Spinal cord (tissue), 10 donors: ENCODE results near the gene PKP1. TPM values are rescaled to one million over a fixed set of nuclear protein-coding genes. Genes with fewer than 3 reads are reported as not detected.

ENCODE experiments used
- DNase-seq, 6 donors: peaks; one replicate each; pipeline versions ENCODE4 v3.0.0 to v3.0.0-alpha.2; 2013 to 2015; ENCODE audit warnings: low spot score in 6 of 6, low read depth in 4 of 6
- H3K27ac ChIP-seq: one replicate; pipeline ENCODE4 v1.5.1; 2013; ENCODE audit warnings: low read depth, low read length, control low read depth
- H3K27me3 ChIP-seq: one replicate; pipeline ENCODE4 v1.6.1; 2013; ENCODE audit warnings: low read length; ENCODE audit not compliant: control insufficient read depth, insufficient read depth
- H3K36me3 ChIP-seq: one replicate; pipeline ENCODE4 v1.6.1; 2013; ENCODE audit warnings: low read length; ENCODE audit not compliant: control insufficient read depth, insufficient read depth
- H3K4me1 ChIP-seq: one replicate; pipeline ENCODE4 v1.6.1; 2013; ENCODE audit warnings: low read length; ENCODE audit not compliant: control insufficient read depth, insufficient read depth
- H3K4me3 ChIP-seq: one replicate; pipeline ENCODE4 v1.5.1; 2013; ENCODE audit warnings: low read depth, low read length, control low read depth
- H3K9me3 ChIP-seq: one replicate; pipeline ENCODE4 v1.6.1; 2013; ENCODE audit warnings: low read length; ENCODE audit not compliant: control insufficient read depth, insufficient read depth
- WGBS: methylation state at CpG from one replicate; pipeline ENCODE4 v1.1.5; 2013; ENCODE audit warnings: missing lambda C conversion rate; ENCODE audit not compliant: insufficient coverage; 5-methylcytosine and 5-hydroxymethylcytosine counted together
- polyA plus RNA-seq, 2 donors: library from polyadenylated mRNA; unstranded; fragments of 120-200 nt; gene quantifications; one replicate each; pipeline ENCODE4 v1.2.1, GENCODE V29; 2013; ENCODE audit not compliant: insufficient read length in 2 of 2
- total RNA-seq, 2 donors: library from RNA; depleted of rRNA in 1 of 2; stranded (reverse); fragments of 120-200 nt in 1 of 2; fragments of >200 nt in 1 of 2; gene quantifications; one replicate each; pipeline versions ENCODE4 v1.2.3 to v1.2.4, GENCODE V29; 2013 to 2014
- donor health status: healthy.

The PKP1 gene
- total and polyA plus RNA-seq, 4 donors, result 0.22 to 1.2 (median 0.99) TPM

DNA sequence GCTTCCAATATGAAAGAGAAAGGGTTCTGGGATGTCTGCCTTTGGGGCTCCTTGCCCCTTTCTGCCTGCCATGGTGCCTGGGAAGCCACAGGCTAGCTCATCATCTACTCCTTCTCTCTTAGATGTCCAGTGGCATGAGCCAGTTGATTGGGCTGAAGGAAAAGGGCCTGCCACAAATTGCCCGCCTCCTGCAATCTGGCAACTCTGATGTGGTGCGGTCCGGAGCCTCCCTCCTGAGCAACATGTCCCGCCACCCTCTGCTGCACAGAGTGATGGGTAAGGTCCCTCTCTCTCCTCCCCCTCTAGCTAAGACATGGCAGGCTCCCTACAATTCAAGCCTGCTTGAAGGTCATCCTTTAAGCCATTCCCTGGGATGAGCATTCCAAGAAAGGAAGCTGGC lies 41.0 kb downstream of the PKP1 start:
- Histone ChIP-seq H3K4me3 (no peak overlapping the region), H3K27me3 (no peaks in the 10 kb centered on the region), H3K27ac (no peak overlapping the region), H3K4me1 (no peaks in the 10 kb centered on the region), H3K36me3 (no peaks in the 10 kb centered on the region), H3K9me3 (no peaks in the 10 kb centered on the region)
- DNase-seq, result no peak
- 92% methylated on average over 4 of the region's 4 CpGs for WGBS

DNA sequence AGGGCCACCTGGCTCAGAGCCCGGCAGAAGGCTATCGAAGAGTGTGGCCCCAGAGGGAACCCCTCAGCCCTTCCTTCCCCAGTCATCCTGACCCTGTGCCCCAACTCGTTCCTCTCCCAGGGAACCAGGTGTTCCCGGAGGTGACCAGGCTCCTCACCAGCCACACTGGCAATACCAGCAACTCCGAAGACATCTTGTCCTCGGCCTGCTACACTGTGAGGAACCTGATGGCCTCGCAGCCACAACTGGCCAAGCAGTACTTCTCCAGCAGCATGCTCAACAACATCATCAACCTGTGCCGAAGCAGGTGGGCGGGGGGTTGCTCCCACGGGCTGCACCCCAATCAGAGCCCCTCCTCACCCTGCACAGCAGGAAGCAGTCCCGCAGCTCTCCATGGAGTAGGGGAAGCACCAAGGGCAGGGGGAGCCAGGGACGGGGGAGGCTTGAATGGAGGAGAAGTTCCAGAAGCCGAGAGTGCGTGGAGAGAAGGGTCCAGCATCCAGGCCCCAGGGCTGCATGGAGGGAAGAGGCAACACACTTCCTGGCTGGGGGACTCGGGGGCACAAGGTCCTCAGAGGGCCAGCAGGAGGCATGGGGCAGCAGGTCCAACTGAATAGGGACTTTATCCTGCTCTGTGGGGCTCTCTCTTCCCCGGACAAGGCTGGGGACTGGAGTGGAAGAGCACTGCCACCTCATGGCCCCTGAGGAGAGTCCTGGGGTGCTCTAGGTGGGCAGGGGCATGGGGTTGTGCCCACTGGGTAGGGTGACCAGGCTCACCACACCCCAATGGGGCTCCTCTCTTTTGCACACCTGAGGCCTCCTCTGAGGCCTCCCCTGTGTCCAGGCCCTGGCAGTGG lies 41.7 kb downstream of the PKP1 start:
- no peaks in the 10 kb centered on the region for H3K27me3 ChIP-seq
- 75% methylated on average over 11 of the region's 16 CpGs for WGBS
- no peaks in the 10 kb centered on the region for H3K9me3 ChIP-seq
- no peak for DNase-seq
- H3K27ac ChIP-seq, result no peak overlapping the region
- no peaks in the 10 kb centered on the region for H3K36me3 ChIP-seq
- no peak overlapping the region for H3K4me3 ChIP-seq
- H3K4me1 ChIP-seq, result no peaks in the 10 kb centered on the region

DNA sequence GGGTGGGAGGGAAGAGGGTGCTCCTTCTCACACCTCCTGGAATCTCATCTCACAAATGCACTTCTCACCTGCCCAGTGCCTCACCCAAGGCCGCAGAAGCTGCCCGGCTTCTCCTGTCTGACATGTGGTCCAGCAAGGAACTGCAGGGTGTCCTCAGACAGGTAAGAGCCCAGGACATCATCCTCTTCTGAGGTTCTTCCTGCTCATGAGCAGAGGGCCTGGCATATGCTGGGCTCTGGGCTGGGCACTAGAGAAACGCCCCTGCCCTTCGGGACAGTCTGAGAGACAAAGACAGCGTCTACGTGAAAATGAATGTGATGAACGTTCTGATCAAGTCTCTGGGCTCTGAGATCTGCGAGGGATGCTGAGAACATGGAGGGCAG lies 42.4 kb downstream of the PKP1 start:
- no peaks in the 10 kb centered on the region for H3K9me3 ChIP-seq
- WGBS, result 91% methylated on average over 8 of the region's 8 CpGs
- DNase-seq, result no peak

DNA sequence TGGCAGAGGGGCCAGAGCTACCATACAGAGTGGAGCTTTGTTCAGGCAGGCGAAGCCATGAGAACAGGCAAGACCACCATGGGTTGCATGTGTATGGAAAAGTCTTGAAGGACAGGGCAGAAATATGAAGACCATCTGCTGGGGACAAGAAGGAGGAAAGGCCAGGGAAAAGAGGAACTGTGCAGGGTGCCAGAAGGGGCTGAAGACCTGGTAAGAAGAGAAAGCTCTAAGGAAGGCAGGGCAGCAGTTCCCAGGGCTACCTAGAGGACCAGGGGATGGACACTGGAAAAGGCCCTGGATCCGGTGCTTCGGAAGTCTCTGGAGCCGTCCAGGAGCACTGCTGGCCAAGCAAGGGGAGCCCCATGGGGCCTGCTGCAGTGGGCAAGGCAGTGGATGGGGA lies 43.4 kb downstream of the PKP1 start:
- no peak overlapping the region for H3K4me3 ChIP-seq
- H3K36me3 ChIP-seq, result no peaks in the 10 kb centered on the region
- 78% methylated on average over 4 of the region's 4 CpGs for WGBS
- no peaks in the 10 kb centered on the region for H3K9me3 ChIP-seq
- H3K4me1 ChIP-seq, result no peaks in the 10 kb centered on the region
- no peak overlapping the region for H3K27ac ChIP-seq
- DNase-seq, result no peak
- no peaks in the 10 kb centered on the region for H3K27me3 ChIP-seq

More for the DNA sequence above, 42.4 kb downstream of the PKP1 start:
- no peaks in the 10 kb centered on the region for H3K27me3 ChIP-seq
- H3K27ac ChIP-seq, result no peak overlapping the region
- no peaks in the 10 kb centered on the region for H3K4me1 ChIP-seq
- no peaks in the 10 kb centered on the region for H3K36me3 ChIP-seq
- no peak overlapping the region for H3K4me3 ChIP-seq

DNA sequence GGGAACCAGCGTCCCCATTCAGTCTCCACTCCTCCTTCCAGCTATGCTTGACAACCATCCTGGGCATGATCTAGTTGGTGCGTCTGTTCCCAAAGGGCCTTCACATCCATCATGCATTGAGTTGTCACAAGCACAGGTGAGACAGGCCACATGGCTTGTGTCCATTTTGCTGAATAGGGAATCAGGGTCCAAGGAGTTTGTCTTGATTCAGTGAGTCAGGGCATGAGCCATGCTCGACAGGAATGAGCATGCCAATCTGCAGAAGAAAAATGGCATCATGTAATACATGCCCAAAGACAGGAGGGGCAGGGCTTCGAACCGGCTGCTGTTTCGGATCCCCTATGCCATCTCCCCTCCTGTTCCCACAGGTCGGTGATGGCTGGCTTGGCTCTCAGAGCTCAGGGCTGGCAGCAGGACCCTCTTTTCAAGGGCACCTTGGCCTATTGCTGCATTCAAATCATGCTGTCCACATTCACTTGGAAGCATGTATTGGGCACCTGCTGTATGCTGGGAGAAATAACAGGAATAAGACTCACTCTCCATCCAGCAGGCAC lies 44.5 kb downstream of the PKP1 start:
- H3K9me3 ChIP-seq, result no peaks in the 10 kb centered on the region
- H3K27ac ChIP-seq, result no peak overlapping the region
- no peak overlapping the region for H3K4me3 ChIP-seq
- no peaks in the 10 kb centered on the region for H3K27me3 ChIP-seq
- WGBS, result 92% methylated on average over 7 of the region's 7 CpGs
- DNase-seq, result no peak
- H3K4me1 ChIP-seq, result no peaks in the 10 kb centered on the region
- H3K36me3 ChIP-seq, result no peaks in the 10 kb centered on the region

DNA sequence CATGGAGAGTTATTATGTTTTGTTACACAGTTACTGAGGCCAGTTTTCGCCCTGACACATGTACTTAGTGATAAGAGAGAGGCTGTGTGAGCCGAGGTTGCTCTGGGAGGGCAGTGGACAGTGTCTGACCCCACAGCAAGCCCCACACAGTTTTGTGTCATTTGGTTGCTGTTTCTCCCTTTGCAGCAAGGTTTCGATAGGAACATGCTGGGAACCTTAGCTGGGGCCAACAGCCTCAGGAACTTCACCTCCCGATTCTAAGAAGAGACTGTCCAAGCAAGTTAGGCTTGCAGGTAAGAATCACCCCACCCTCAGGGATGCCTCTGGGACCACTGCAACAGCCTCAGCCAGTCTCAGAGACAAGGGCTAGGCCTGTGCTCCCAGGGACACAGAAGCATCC lies 45.3 kb downstream of the PKP1 start:
- 84% methylated on average over 4 of the region's 4 CpGs for WGBS
- H3K36me3 ChIP-seq, result no peaks in the 10 kb centered on the region
- H3K4me3 ChIP-seq, result no peak overlapping the region
- no peak for DNase-seq
- no peaks in the 10 kb centered on the region for H3K4me1 ChIP-seq
- H3K9me3 ChIP-seq, result no peaks in the 10 kb centered on the region
- no peaks in the 10 kb centered on the region for H3K27me3 ChIP-seq
- H3K27ac ChIP-seq, result no peak overlapping the region

DNA sequence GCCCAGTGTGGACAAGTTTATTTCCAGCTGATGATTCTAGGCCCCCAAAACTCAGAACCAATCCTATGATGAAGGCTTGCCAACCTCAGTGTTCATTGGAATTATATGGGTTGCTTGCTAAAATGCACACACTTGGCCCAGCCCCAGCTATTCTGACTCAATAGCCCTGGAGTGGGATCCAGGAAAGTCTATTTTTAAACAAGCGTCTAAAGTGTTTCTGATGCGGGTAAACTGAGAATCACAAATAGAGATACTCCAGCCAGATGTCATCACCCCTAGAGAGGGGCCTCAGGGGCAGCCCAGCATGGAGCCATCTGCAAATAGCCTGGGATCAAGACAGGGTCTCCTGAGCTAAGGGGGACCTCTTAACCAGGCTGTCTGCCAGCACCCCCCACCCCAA lies 46.0 kb downstream of the PKP1 start:
- no peak overlapping the region for H3K4me3 ChIP-seq
- no peaks in the 10 kb centered on the region for H3K36me3 ChIP-seq
- no peaks in the 10 kb centered on the region for H3K27me3 ChIP-seq
- H3K27ac ChIP-seq, result no peak overlapping the region
- H3K9me3 ChIP-seq, result no peaks in the 10 kb centered on the region
- 79% methylated on average over 2 of the region's 2 CpGs for WGBS
- no peak for DNase-seq
- H3K4me1 ChIP-seq, result no peaks in the 10 kb centered on the region

DNA sequence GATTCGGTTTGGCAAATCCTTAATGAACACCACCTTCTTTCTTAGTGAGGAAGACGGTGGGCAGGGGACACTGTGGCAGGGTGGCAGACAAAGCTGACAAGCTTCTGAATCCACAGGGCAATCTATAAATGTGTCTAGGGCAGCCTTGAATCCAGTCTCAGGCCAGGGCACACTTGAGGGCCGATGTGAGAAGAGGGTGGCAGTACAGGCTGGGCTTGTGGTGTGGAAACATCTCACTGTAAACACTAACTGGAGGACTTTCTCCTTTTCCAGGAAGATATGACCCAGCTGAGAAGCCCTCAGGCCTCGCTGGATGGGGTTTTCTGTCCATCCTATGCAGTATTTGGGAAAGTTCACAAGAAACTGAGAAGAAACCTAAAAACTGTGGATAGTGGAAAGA lies 46.5 kb downstream of the PKP1 start:
- DNase-seq, result no peak
- Histone ChIP-seq H3K27ac (no peak overlapping the region), H3K4me3 (no peak overlapping the region), H3K27me3 (no peaks in the 10 kb centered on the region), H3K36me3 (no peaks in the 10 kb centered on the region), H3K4me1 (no peaks in the 10 kb centered on the region), H3K9me3 (no peaks in the 10 kb centered on the region)
- 92% methylated on average over 2 of the region's 4 CpGs for WGBS

DNA sequence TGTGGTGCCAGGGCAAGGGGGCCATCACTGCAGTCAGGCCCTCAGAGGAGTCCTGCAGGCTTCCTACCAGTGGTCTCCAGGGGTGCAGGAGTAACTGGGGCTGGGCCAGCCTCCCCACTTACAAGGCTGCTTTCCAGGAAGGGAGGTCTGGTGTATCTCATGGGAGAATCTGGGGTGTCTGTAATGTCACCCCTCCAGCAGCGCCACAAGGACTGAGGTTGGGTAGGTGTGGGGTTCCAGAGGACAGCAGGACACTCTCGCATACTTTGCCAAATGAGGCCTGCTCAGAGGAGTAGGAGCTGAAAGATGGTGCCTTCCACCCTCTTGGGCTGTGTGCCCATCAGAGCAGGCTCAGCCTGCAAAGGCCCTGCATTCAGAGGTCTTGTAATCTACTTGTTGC lies 47.2 kb downstream of the PKP1 start:
- H3K4me1 ChIP-seq, result peaks cover 3% of the 10 kb centered on the region
- no peaks in the 10 kb centered on the region for H3K9me3 ChIP-seq
- H3K4me3 ChIP-seq, result no peak overlapping the region
- 96% methylated on average over 2 of the region's 2 CpGs for WGBS
- no peak overlapping the region for H3K27ac ChIP-seq
- no peaks in the 10 kb centered on the region for H3K27me3 ChIP-seq
- no peak for DNase-seq
- no peaks in the 10 kb centered on the region for H3K36me3 ChIP-seq

DNA sequence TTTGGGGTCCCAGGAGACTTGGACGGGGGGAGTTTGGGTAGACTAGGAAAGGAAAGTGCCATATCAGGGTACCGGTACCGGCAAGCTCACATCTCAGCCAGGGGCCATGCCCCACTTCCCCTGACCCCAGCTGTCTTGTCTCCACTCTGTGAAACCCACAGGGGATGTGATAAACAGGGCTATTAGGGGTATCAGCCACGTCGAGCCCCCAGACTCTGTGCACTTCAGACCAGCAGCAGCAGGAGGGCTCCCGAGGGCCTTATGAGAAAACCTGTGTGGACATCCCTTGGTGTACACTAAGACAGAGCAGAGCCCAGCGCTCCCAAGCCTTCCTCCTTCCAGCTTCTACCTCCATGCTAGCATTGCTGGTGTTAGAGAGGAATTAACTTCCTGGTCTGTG lies 47.9 kb downstream of the PKP1 start:
- Histone ChIP-seq H3K36me3 (no peaks in the 10 kb centered on the region), H3K27me3 (no peaks in the 10 kb centered on the region), H3K4me1 (peaks cover 3% of the 10 kb centered on the region), H3K9me3 (no peaks in the 10 kb centered on the region), H3K27ac (no peak overlapping the region), H3K4me3 (no peak overlapping the region)
- no peak for DNase-seq
- 70% methylated on average over 6 of the region's 7 CpGs for WGBS
